H54 (cell line): ENCODE measurements around the gene RYR1.
"Not testable (repeated sequence)": the region's sequence is repeated elsewhere in the genome, so short reads cannot be mapped to it uniquely, and the experiment has no call there.

Experiments used
- DNase-seq: peaks from one replicate; pipeline ENCODE4 v3.0.0; 2011; ENCODE audit warnings: low spot score, mixed read lengths; ENCODE audit not compliant: insufficient read length
- FAIRE-seq: peaks from 3 replicates; lab custom pipeline; 2011; peaks lifted over from hg19 to GRCh38; lab: Jason Lieb, UNC
- POLR2A ChIP-seq: IDR thresholded peaks from 2 replicates; pipeline ENCODE4 v1.6.1; 2011; ENCODE audit warnings: low read depth, mild to moderate bottlenecking, low read length

Gene RYR1

DNA sequence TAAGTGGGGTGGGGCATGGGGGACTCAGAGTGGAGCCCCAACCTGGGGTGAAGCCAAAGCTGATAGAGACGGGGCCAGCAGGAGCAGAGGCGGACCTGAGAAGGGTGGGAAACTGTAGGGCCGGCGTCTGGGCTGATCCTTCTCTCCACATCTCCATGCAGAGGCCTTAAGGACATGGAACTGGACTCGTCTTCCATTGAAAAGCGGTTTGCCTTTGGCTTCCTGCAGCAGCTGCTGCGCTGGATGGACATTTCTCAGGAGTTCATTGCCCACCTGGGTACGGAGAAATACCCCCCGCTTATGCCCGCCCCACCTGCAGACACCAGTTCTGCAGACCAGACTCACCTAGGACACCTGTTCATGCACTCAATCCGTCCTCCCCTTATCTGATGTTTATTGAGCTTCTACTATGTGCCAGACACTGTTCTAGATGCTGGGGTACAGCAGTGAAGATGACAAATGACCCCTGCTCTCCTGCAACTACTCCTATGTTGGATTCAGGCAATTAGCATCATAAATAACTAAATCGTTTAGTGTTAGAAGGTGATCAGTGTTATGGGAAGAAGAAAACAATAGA is 74.1 kb downstream of the RYR1 start:
- FAIRE-seq (no peak), DNase-seq (no peak)
- TF ChIP-seq POLR2A: no peak

DNA sequence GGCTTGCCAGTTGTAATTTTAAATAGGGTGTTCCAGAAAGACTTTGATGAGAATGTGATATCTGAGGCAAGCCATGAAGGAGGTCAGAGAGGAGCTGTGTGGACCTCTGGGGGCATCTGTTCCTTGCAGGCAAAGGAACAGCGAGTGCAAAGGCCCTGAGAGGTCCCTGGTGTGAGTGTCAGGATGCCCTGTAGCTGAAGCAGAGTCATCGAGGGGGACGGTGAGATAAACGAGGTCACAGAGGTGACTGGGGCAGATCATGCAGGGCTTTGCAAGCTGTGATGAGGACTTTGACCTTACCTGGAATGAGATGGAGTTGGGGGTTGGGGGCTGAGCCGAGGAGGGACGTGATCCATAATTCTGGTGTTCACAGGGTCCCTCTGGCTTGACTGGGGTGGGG is 75.0 kb downstream of the RYR1 start:
- no peak for FAIRE-seq
- no peak for TF ChIP-seq POLR2A
- DNase-seq: no peak

- DNase-seq: no peak
- no peak for TF ChIP-seq POLR2A
- no peak for FAIRE-seq
These were observed 75.5 kb downstream of the RYR1 start for GRCh38 chr19:38509027-38509426.

GRCh38 chr19:38511074-38511708 is 77.7 kb downstream of the RYR1 start:
- TF ChIP-seq POLR2A: no peak
- DNase-seq (no peak), FAIRE-seq (no peak)

DNA sequence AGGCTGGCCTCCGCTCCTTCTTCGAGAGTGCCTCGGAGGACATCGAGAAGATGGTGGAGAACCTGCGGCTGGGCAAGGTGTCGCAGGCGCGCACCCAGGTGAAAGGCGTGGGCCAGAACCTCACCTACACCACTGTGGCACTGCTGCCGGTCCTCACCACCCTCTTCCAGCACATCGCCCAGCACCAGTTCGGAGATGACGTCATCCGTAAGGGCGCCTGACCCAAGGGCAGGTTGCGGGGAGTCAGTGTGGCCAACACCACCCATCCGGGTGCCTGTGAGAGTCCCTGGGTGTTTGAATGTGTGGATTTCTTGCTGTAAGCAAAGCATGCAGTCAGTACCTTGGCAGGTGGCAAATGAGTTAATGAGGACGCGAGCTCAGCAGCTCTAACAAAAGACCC is 78.8 kb downstream of the RYR1 start:
- TF ChIP-seq POLR2A: no peak
- no peak for DNase-seq
- FAIRE-seq: no peak

- FAIRE-seq, DNase-seq: not testable (repeated sequence)
These were observed 79.7 kb downstream of the RYR1 start for GRCh38 chr19:38513156-38513555.

GRCh38 chr19:38513762-38514167 is 80.3 kb downstream of the RYR1 start:
- FAIRE-seq: no peak
- TF ChIP-seq POLR2A: no peak

GRCh38 chr19:38514812-38515633 is 81.5 kb downstream of the RYR1 start:
- no peak for TF ChIP-seq POLR2A
- FAIRE-seq (no peak), DNase-seq (peak; percentile 96)

More at GRCh38 chr19:38513762-38514167, 80.3 kb downstream of the RYR1 start:
- no peak for DNase-seq

GRCh38 chr19:38515896-38516295 is 82.4 kb downstream of the RYR1 start:
- no peak for FAIRE-seq
- no peak for TF ChIP-seq POLR2A
- no peak for DNase-seq

GRCh38 chr19:38516802-38517201 is 83.3 kb downstream of the RYR1 start:
- TF ChIP-seq POLR2A: no peak
- FAIRE-seq: no peak
- DNase-seq: no peak

GRCh38 chr19:38517321-38517720 is 83.8 kb downstream of the RYR1 start:
- DNase-seq (no peak), FAIRE-seq (no peak)
- no peak for TF ChIP-seq POLR2A

DNA sequence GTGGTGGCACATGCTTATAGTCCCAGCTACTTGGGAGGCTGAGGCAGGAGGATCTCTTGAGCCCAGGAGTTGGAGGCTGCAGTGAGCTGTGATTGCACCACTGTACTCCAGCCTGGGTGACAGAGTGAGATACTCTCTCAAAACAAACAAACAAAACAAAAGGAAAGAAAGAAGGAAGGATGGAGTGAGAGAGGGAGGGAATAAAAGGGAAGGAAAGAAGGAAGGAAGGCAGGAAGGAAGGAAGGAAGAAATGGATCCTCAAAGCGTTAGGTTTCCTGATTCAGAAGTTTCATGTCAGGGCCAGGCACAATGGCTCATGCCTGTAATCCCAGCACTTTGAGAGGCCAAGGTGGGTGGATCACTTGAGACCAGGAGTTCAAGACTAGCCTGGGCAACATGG is 84.5 kb downstream of the RYR1 start:
- not testable (repeated sequence) for FAIRE-seq, DNase-seq

DNA sequence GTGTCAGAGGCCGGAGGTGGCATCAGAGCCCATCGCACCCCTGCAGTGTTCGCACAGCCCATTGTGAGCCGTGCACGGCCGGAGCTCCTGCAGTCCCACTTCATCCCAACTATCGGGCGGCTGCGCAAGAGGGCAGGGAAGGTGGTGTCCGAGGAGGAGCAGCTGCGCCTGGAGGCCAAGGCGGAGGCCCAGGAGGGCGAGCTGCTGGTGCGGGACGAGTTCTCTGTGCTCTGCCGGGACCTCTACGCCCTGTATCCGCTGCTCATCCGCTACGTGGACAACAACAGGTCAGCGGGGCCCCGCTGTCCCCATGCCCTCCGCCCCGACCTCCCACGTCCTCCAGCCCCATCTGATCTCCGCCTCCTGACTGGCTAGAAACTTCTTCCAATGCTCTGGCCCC is 85.7 kb downstream of the RYR1 start:
- DNase-seq: no peak
- FAIRE-seq: no peak
- TF ChIP-seq POLR2A: no peak

DNA sequence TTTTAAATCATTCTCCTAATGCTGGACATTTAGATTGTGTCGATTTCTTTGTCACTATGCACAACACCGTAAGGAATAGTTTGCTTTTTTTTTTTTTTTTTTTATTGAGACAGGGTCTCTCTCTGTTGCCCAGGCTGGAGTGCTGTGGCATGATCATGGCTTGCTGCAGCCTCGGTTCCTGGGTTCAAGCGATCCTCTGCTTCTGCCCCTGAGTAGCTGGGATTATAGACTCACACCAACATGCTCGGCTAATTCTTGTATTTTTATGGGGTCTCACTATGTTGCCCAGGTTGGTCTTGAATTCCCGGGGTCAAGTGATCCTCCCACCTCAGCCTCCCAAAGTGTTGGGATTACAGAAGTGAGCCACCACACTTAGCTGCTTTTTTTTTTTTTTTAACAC is 86.5 kb downstream of the RYR1 start:
- DNase-seq (no peak), FAIRE-seq (no peak)
- TF ChIP-seq POLR2A: no peak
